Heart right ventricle (tissue), 16 donors: ENCODE data around the gene C22orf15. TPM values are rescaled to one million over a fixed set of nuclear protein-coding genes. Genes with fewer than 3 reads are reported as not detected.

Source experiments
- ATAC-seq, 8 donors: fragments of 200-7000 bp; cut with Tn5 transposase; one replicate each; pipeline ENCODE4 v1.9.1; 2020; ENCODE audit warnings: mild to moderate bottlenecking in 8 of 8, moderate library complexity in 8 of 8, moderate number of reproducible peaks in 1 of 8
- DNase-seq, 2 donors: peaks; one replicate each; pipeline ENCODE4 v3.0.0-alpha.2; 2020
- H3K27ac ChIP-seq, 10 donors: fragments of 200-600 bp; sonication (generic) in 2 of 10; one replicate each; pipeline versions ENCODE4 v1.5.0 to v1.8.0; 2020 to 2022; ENCODE audit warnings: mild to moderate bottlenecking in 3 of 10
- H3K27me3 ChIP-seq, 7 donors: fragments of 200-600 bp; one replicate each; pipeline ENCODE4 v1.8.0; 2021 to 2022; ENCODE audit warnings: mild to moderate bottlenecking in 2 of 7
- H3K36me3 ChIP-seq, 9 donors: fragments of 200-600 bp; sonication (generic) in 1 of 9; one replicate each; pipeline versions ENCODE4 v1.5.0 to v1.8.0; 2020 to 2022; ENCODE audit warnings: mild to moderate bottlenecking in 2 of 9
- H3K4me1 ChIP-seq, 9 donors: fragments of 200-600 bp; sonication (generic) in 1 of 9; one replicate each; pipeline versions ENCODE4 v1.5.0 to v1.8.0; 2020 to 2022; ENCODE audit warnings: mild to moderate bottlenecking in 4 of 9
- H3K4me3 ChIP-seq, 10 donors: fragments of 200-600 bp; sonication (generic) in 2 of 10; one replicate each; pipeline versions ENCODE4 v1.5.0 to v1.8.0; 2020 to 2022; ENCODE audit warnings: mild to moderate bottlenecking in 7 of 10, moderate library complexity in 2 of 10
- H3K9me3 ChIP-seq, 11 donors: fragments of 200-600 bp in 10 of 11; sonication (generic) in 2 of 11; one replicate each; pipeline versions ENCODE4 v1.5.0 to v1.8.0; 2013 to 2022; ENCODE audit warnings: mild to moderate bottlenecking in 2 of 11, control low read depth in 1 of 11, moderate library complexity in 1 of 11
- WGBS, 2 donors: extraction: QIAGEN DNeasy Blood & Tissue Kit; methylation state at CpG; one replicate each; pipeline ENCODE4 v1.1.7; 2013; ENCODE audit warnings: inconsistent platforms in 1 of 2; 5-methylcytosine and 5-hydroxymethylcytosine counted together
- intact Hi-C, 10 donors: fragments of 100-400 bp; cut with DNase I; formaldehyde crosslinking; loops; one replicate each; pipeline versions ENCODE4 v1.11.1 to v1.14.2; 2022
- polyA plus RNA-seq, 2 donors: library from polyadenylated mRNA; stranded (reverse); fragments of 200-250 nt; gene quantifications; one replicate each; pipeline ENCODE4 v1.2.3, GENCODE V29; 2013
- total RNA-seq, 10 donors: library from RNA; stranded (reverse); fragmentation: NEBNext Ultra II Directional in 3 of 10; extraction: Animal tissue kit (Norgen Biotek cat#: 25700) in 3 of 10; gene quantifications; one replicate each; pipeline versions ENCODE4 v1.2.1 to v1.2.4, GENCODE V29; 2021 to 2023
- TF ChIP-seq, protein P1 (sequence below), 9 donors: fragments of 200-600 bp; sonication (generic) in 2 of 9; IDR thresholded peaks; one replicate each; pipeline versions ENCODE4 v1.5.0 to v1.8.0; 2021 to 2022; ENCODE audit warnings: antibody characterized with exemption in 9 of 9, mild to moderate bottlenecking in 5 of 9, moderate library complexity in 1 of 9
- donor health status: Arrhythmogenic right ventricular cardiomyopathy.
- donor health status: ischemic (EF 13 %, LVEDD 7.1; RV severe dilation, severe dysfunction).
- donor health status: healthy with polysubstance abuse.
- donor health status: DM: no; HTN: yes; CAD: no.
- donor health status: DM: no; HTN: no; CAD: no.
- donor health status: ischemic (EF 25% LVEDD 6.9; RV normal size, moderate dysfunction).
- donor health status: ischemic (EF 25% LVEDD 5.7; RV mildly dilated, moderate dysfunction).
- donor health status: healthy.
- donor health status: DM: yes; HTN: yes; CAD: no.
- donor health status: Ischemic cardiomyopathy.
- donor health status: ischemic (EF 35%, LVEDD 5.7; RV mildly dilated, moderate dysfunction).
- donor health status: nonischemic (EF 11% LVEDD 7.7; RV severe dilation, severe dysfunction).
- donor health status: DM: yes; HTN: yes; CAD: no.
- donor health status: PGD.
- donor health status: ischemic (EF 29% LVEDD 5.4; RV normal size, mild dysfunction).
- donor health status: nonischemic (EF 23%, LVEDD 6.1; RV moderate dilation, normal function).

Gene C22orf15
- total and polyA plus RNA-seq, 12 donors = 0.12 to 0.66 TPM; not detected in 10

GRCh38 chr22:23803001-23803819, 40.4 kb downstream of the C22orf15 start:
- H3K4me1 ChIP-seq = no peaks in the 10 kb centered on the region
- peak in 1 of 8 donors; percentile 23 for ATAC-seq
- TF ChIP-seq, protein P1, sequence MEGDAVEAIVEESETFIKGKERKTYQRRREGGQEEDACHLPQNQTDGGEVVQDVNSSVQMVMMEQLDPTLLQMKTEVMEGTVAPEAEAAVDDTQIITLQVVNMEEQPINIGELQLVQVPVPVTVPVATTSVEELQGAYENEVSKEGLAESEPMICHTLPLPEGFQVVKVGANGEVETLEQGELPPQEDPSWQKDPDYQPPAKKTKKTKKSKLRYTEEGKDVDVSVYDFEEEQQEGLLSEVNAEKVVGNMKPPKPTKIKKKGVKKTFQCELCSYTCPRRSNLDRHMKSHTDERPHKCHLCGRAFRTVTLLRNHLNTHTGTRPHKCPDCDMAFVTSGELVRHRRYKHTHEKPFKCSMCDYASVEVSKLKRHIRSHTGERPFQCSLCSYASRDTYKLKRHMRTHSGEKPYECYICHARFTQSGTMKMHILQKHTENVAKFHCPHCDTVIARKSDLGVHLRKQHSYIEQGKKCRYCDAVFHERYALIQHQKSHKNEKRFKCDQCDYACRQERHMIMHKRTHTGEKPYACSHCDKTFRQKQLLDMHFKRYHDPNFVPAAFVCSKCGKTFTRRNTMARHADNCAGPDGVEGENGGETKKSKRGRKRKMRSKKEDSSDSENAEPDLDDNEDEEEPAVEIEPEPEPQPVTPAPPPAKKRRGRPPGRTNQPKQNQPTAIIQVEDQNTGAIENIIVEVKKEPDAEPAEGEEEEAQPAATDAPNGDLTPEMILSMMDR (IDR thresholded peaks at IDR 0.05) = no peak
- H3K27me3 ChIP-seq = no peaks in the 10 kb centered on the region
- WGBS, 2 donors = 82% methylated on average over 21 of the region's 21 CpGs
- no peak for DNase-seq
- no peaks in the 10 kb centered on the region for H3K9me3 ChIP-seq
- peaks cover 0 to 100% (median 63%) of the 10 kb centered on the region in 9 donors for H3K36me3 ChIP-seq
- no peak overlapping the region for H3K4me3 ChIP-seq
- intact Hi-C loops = no loop called here
- H3K27ac ChIP-seq = no peak overlapping the region

- no peak overlapping the region for H3K27ac ChIP-seq
- intact Hi-C loops = no loop called here
- peaks cover 0 to 100% (median 56%) of the 10 kb centered on the region in 9 donors for H3K36me3 ChIP-seq
- H3K9me3 ChIP-seq = no peaks in the 10 kb centered on the region
- WGBS, 2 donors = 67 to 74% methylated on average over 12 of the region's 12 CpGs
- peak in 3 of 8 donors; percentile 8 to 24 (median 18) for ATAC-seq
- no peak overlapping the region for H3K4me3 ChIP-seq
- no peak for DNase-seq
- TF ChIP-seq, protein P1 (IDR thresholded peaks at IDR 0.05) = no peak
- no peaks in the 10 kb centered on the region for H3K4me1 ChIP-seq
- no peaks in the 10 kb centered on the region for H3K27me3 ChIP-seq
Measured at GRCh38 chr22:23804781-23805291, 42.0 kb downstream of the C22orf15 start.

GRCh38 chr22:23806837-23807236, 44.0 kb downstream of the C22orf15 start:
- 94 to 100% methylated on average over 1 of the region's 1 CpG for WGBS, 2 donors
- TF ChIP-seq, protein P1 (IDR thresholded peaks at IDR 0.05) = no peak
- intact Hi-C loops = no loop called here
- DNase-seq (no peak), ATAC-seq (no peak)
- no peaks in the 10 kb centered on the region for H3K27me3 ChIP-seq
- H3K36me3 ChIP-seq = peaks cover 0 to 100% (median 48%) of the 10 kb centered on the region in 9 donors
- no peaks in the 10 kb centered on the region for H3K9me3 ChIP-seq
- H3K27ac ChIP-seq = no peak overlapping the region
- H3K4me3 ChIP-seq = no peak overlapping the region
- no peaks in the 10 kb centered on the region for H3K4me1 ChIP-seq

- DNase-seq (no peak), ATAC-seq (no peak)
- Histone ChIP-seq H3K9me3 (no peaks in the 10 kb centered on the region), H3K27ac (peak overlapping the region in 5 of 10 donors; percentile 23 to 57 (median 34)), H3K4me3 (no peak overlapping the region), H3K36me3 (peaks cover 0 to 97% (median 18%) of the 10 kb centered on the region in 9 donors), H3K27me3 (no peaks in the 10 kb centered on the region), H3K4me1 (peaks cover 0 to 34% (median 9%) of the 10 kb centered on the region in 9 donors)
- TF ChIP-seq, protein P1 (IDR thresholded peaks at IDR 0.05) = no peak
- intact Hi-C loops = no loop called here
- WGBS, 2 donors = 97 to 98% methylated on average over 4 of the region's 4 CpGs
Measured at GRCh38 chr22:23812378-23812777, 49.6 kb downstream of the C22orf15 start.

Other genes with a start within 250 kb of the C22orf15 start
- not detected for gene IGLL1, start 182.7 kb upstream of the C22orf15 start, total RNA-seq
- not detected for gene IGLL1, start 182.7 kb upstream of the C22orf15 start, polyA plus RNA-seq
- not detected for gene DRICH1, start 130.7 kb upstream of the C22orf15 start, total RNA-seq
- under 1 TPM; 0.03 to 0.44 TPM for gene DRICH1, start 130.7 kb upstream of the C22orf15 start, polyA plus RNA-seq
- gene RGL4, start 72.0 kb upstream of the C22orf15 start, total RNA-seq = 1 to 10 TPM in 1 of 10 donors, under 1 TPM in 1, not detected in 8; 0.23 to 1.6 TPM
- under 1 TPM; 0.29 to 0.59 TPM for gene RGL4, start 72.0 kb upstream of the C22orf15 start, polyA plus RNA-seq
- 1 to 10 TPM; 3.0 to 4.2 (median 3.6) TPM for gene ZNF70, start 11.9 kb upstream of the C22orf15 start, total RNA-seq
- gene ZNF70, start 11.9 kb upstream of the C22orf15 start, polyA plus RNA-seq = 1 to 10 TPM; 1.2 to 2.1 TPM
- gene VPREB3, start 8.6 kb upstream of the C22orf15 start, total RNA-seq = 1 to 10 TPM in 4 of 10 donors, under 1 TPM in 2, not detected in 4; 0.56 to 2.5 (median 1.3) TPM
- gene VPREB3, start 8.6 kb upstream of the C22orf15 start, polyA plus RNA-seq = under 1 TPM; 0.83 to 0.88 TPM
- 1,000 to 10,000 TPM in 8 of 10 donors, 100 to 1,000 TPM in 2; 860 to 1,727 (median 1,056) TPM for gene CHCHD10, start 5.0 kb downstream of the C22orf15 start, total RNA-seq
- 1,000 to 10,000 TPM in 1 of 2 donors, 100 to 1,000 TPM in 1; 735 to 3,552 TPM for gene CHCHD10, start 5.0 kb downstream of the C22orf15 start, polyA plus RNA-seq
- gene MMP11, start 9.9 kb downstream of the C22orf15 start, total RNA-seq = 10 to 100 TPM in 4 of 10 donors, 1 to 10 TPM in 6; 3.5 to 23.4 (median 5.4) TPM
- 10 to 100 TPM in 1 of 2 donors, 1 to 10 TPM in 1; 9.9 to 12.8 TPM for gene MMP11, start 9.9 kb downstream of the C22orf15 start, polyA plus RNA-seq
- gene SMARCB1, start 24.0 kb downstream of the C22orf15 start, total RNA-seq = 10 to 100 TPM; 28.5 to 73.1 (median 39.8) TPM
- 10 to 100 TPM; 26.8 to 70.0 TPM for gene SMARCB1, start 24.0 kb downstream of the C22orf15 start, polyA plus RNA-seq
- 1 to 10 TPM in 9 of 10 donors, under 1 TPM in 1; 0.91 to 5.1 (median 1.7) TPM for gene DERL3, start 76.0 kb downstream of the C22orf15 start, total RNA-seq
- 10 to 100 TPM in 1 of 2 donors, 1 to 10 TPM in 1; 2.0 to 14.1 TPM for gene DERL3, start 76.0 kb downstream of the C22orf15 start, polyA plus RNA-seq
- gene SLC2A11, start 94.9 kb downstream of the C22orf15 start, total RNA-seq = 10 to 100 TPM; 16.1 to 30.4 (median 21.2) TPM
- 10 to 100 TPM in 1 of 2 donors, 1 to 10 TPM in 1; 8.3 to 42.1 TPM for gene SLC2A11, start 94.9 kb downstream of the C22orf15 start, polyA plus RNA-seq
- 100 to 1,000 TPM; 135 to 457 (median 225) TPM for gene MIF, start 131.4 kb downstream of the C22orf15 start, total RNA-seq
- gene MIF, start 131.4 kb downstream of the C22orf15 start, polyA plus RNA-seq = 100 to 1,000 TPM; 474 to 634 TPM
- gene GSTT2B, start 198.2 kb downstream of the C22orf15 start, total RNA-seq = 10 to 100 TPM in 2 of 10 donors, 1 to 10 TPM in 8; 1.3 to 14.3 (median 4.2) TPM
- 10 to 100 TPM; 23.2 to 25.4 TPM for gene GSTT2B, start 198.2 kb downstream of the C22orf15 start, polyA plus RNA-seq
- 1 to 10 TPM in 4 of 10 donors, under 1 TPM in 1, not detected in 5; 0.99 to 3.3 (median 1.8) TPM for gene DDTL, start 203.9 kb downstream of the C22orf15 start, total RNA-seq
- 1 to 10 TPM; 3.1 to 4.9 TPM for gene DDTL, start 203.9 kb downstream of the C22orf15 start, polyA plus RNA-seq
- gene DDT, start 211.5 kb downstream of the C22orf15 start, total RNA-seq = 100 to 1,000 TPM; 118 to 226 (median 143) TPM
- gene DDT, start 211.5 kb downstream of the C22orf15 start, polyA plus RNA-seq = 100 to 1,000 TPM; 179 to 300 TPM
- gene GSTT2, start 217.1 kb downstream of the C22orf15 start, total RNA-seq = under 1 TPM in 1 of 10 donors, not detected in 9; 0.40 TPM
- 1 to 10 TPM in 1 of 2 donors, under 1 TPM in 1; 0.44 to 2.5 TPM for gene GSTT2, start 217.1 kb downstream of the C22orf15 start, polyA plus RNA-seq
- not detected for gene GSTT4, start 242.5 kb downstream of the C22orf15 start, total RNA-seq
- gene GSTT4, start 242.5 kb downstream of the C22orf15 start, polyA plus RNA-seq = not detected
- gene CABIN1, start 248.3 kb downstream of the C22orf15 start, total RNA-seq = 10 to 100 TPM; 26.8 to 49.6 (median 34.1) TPM
- gene CABIN1, start 248.3 kb downstream of the C22orf15 start, polyA plus RNA-seq = 10 to 100 TPM; 17.5 to 48.9 TPM